Keratinocyte (primary cell): ENCODE results near the gene ROCK1. TPM values are rescaled to one million over a fixed set of nuclear protein-coding genes. Genes with fewer than 3 reads are reported as not detected.

Source experiments
- DNase-seq: peaks from one replicate; pipeline ENCODE4 v3.0.0-alpha.2; 2011; ENCODE audit warnings: low read depth, missing footprints, low spot score
- FAIRE-seq: peaks from 2 replicates; lab custom pipeline; 2011; peaks lifted over from hg19 to GRCh38; lab: Jason Lieb, UNC
- H2AFZ ChIP-seq: 2 replicates; pipeline ENCODE4 v1.6.0; 2012; ENCODE audit warnings: low read length, control low read depth, inconsistent platforms; ENCODE audit not compliant: control insufficient read depth
- H3K27ac ChIP-seq: 2 replicates; pipeline ENCODE4 v1.5.1; 2011; ENCODE audit warnings: low read length; ENCODE audit not compliant: control insufficient read depth, insufficient read depth
- H3K27me3 ChIP-seq: 3 replicates; pipeline ENCODE4 v1.6.0; 2011; ENCODE audit warnings: low read length; ENCODE audit not compliant: control insufficient read depth, insufficient read depth; ENCODE audit errors: extremely low read depth
- H3K36me3 ChIP-seq, 2 experiments: 2 replicates in 1 of 2; 3 replicates in 1 of 2; pipeline ENCODE4 v1.5.1; 2011; ENCODE audit warnings: low read length in 2 of 2, mild to moderate bottlenecking in 1 of 2; ENCODE audit not compliant: control insufficient read depth in 2 of 2, insufficient read depth in 2 of 2; ENCODE audit errors: extremely low read depth in 1 of 2
- H3K4me1 ChIP-seq: 3 replicates; pipeline ENCODE4 v1.5.1; 2011; ENCODE audit warnings: low read length; ENCODE audit not compliant: control insufficient read depth, insufficient read depth; ENCODE audit errors: extremely low read depth
- H3K4me2 ChIP-seq: 3 replicates; pipeline ENCODE4 v1.6.0; 2011; ENCODE audit warnings: low read depth, low read length; ENCODE audit not compliant: control insufficient read depth, insufficient read depth; ENCODE audit errors: extremely low read depth
- H3K4me3 ChIP-seq, 3 experiments: fragments of 200-600 bp in 1 of 3; sonication (generic) in 1 of 3; 2 replicates in 2 of 3; 3 replicates in 1 of 3; pipeline ENCODE4 v1.5.1; 2011 to 2016; ENCODE audit warnings: low read length in 3 of 3, mild to moderate bottlenecking in 3 of 3, control low read depth in 2 of 3, inconsistent platforms in 1 of 3, low read depth in 1 of 3, mixed read lengths in 1 of 3, mixed run types in 1 of 3, moderate library complexity in 1 of 3; ENCODE audit not compliant: control insufficient read depth in 2 of 3, insufficient read depth in 2 of 3; ENCODE audit errors: extremely low read depth in 1 of 3
- H3K79me2 ChIP-seq: 2 replicates; pipeline ENCODE4 v1.6.0; 2012; ENCODE audit warnings: low read length; ENCODE audit not compliant: control insufficient read depth, insufficient read depth
- H3K9ac ChIP-seq: 3 replicates; pipeline ENCODE4 v1.6.0; 2011; ENCODE audit warnings: low read length; ENCODE audit not compliant: control insufficient read depth, insufficient read depth; ENCODE audit errors: extremely low read depth
- H3K9me1 ChIP-seq: 3 replicates; pipeline ENCODE4 v1.6.0; 2011; ENCODE audit warnings: low read length; ENCODE audit not compliant: control insufficient read depth, insufficient read depth; ENCODE audit errors: extremely low read depth
- H3K9me3 ChIP-seq: 2 replicates; pipeline ENCODE4 v1.5.1; 2012; ENCODE audit warnings: low read depth, low read length; ENCODE audit not compliant: control insufficient read depth
- H4K20me1 ChIP-seq: 3 replicates; pipeline ENCODE4 v1.6.0; 2011; ENCODE audit warnings: low read length; ENCODE audit not compliant: control insufficient read depth, insufficient read depth; ENCODE audit errors: extremely low read depth
- CTCF ChIP-seq, 3 experiments: IDR thresholded peaks in 1 of 3; conservative IDR thresholded peaks in 1 of 3; optimal IDR thresholded peaks in 1 of 3; 2 replicates in 2 of 3; 3 replicates in 1 of 3; pipeline versions ENCODE3 to v1.5.1; 2011; ENCODE audit warnings: low read length in 3 of 3, mild to moderate bottlenecking in 3 of 3, moderate library complexity in 2 of 3, control low read depth in 1 of 3, inconsistent platforms in 1 of 3; ENCODE audit not compliant: insufficient read depth in 2 of 3; ENCODE audit errors: extremely low read depth in 1 of 3
- EZH2 ChIP-seq: IDR thresholded peaks from one replicate; pipeline ENCODE4 v1.6.1; 2012; ENCODE audit warnings: inconsistent platforms, mild to moderate bottlenecking, low read length, moderate library complexity
- dilution Hi-C: fragments of 300-500 bp; cut with MboI; formaldehyde crosslinking; loops from one replicate; pipeline ENCODE4 v1.7.0; 2020; ENCODE audit warnings: low sequenced_read_pairs; ENCODE audit not compliant: extremely low pct_ligation_motif_present
- polyA plus RNA-seq, 5 experiments: library from polyadenylated mRNA; depleted of rRNA in 3 of 5; stranded (reverse) in 3 of 5; stranded (forward) in 1 of 5; unstranded in 1 of 5; fragments of >200 nt; gene quantifications; 1 replicate in 1 of 5; 2 replicates in 3 of 5; 3 replicates in 1 of 5; pipeline versions ENCODE4 v1.2.1 to v1.2.3, GENCODE V29; 2011 to 2012; ENCODE audit warnings: missing spikeins in 2 of 5, low read depth in 1 of 5, low replicate concordance in 1 of 5

The ROCK1 gene
- polyA plus RNA-seq, 1 donor (not counting 4 experiments of a cell fraction or from before 2014, with no cell fraction given), result 25.9 TPM

- TF ChIP-seq CTCF (optimal IDR thresholded peaks at IDR 0.05 in 1 of 3, IDR thresholded peaks at IDR 0.05 in 1 of 3, conservative IDR thresholded peaks at IDR 0.05 in 1 of 3; ENCODE audit: extremely low read depth in 1 of 3, insufficient read depth in 2 of 3, low read length in 3 of 3) (no peak), EZH2 (no peak)
- peaks cover 25% of the 10 kb centered on the region for H4K20me1 ChIP-seq
- dilution Hi-C loops, result no loop called here
Measured at GRCh38 chr18:21073180-21073579, 38.4 kb downstream of the ROCK1 start.

GRCh38 chr18:21071071-21071470, 40.5 kb downstream of the ROCK1 start:
- DNase-seq (no peak), FAIRE-seq (no peak)
- Histone ChIP-seq H3K4me2 (no peak overlapping the region), H3K9me1 (peaks cover 2% of the 10 kb centered on the region), H2AFZ (no peak overlapping the region), H3K9me3 (no peaks in the 10 kb centered on the region), H3K79me2 (peaks cover 62% of the 10 kb centered on the region), H4K20me1 (peaks cover 23% of the 10 kb centered on the region), H3K36me3 (no peaks in the 10 kb centered on the region), H3K4me1 (peaks cover 15% of the 10 kb centered on the region), H3K9ac (no peak overlapping the region), H3K27ac (no peak overlapping the region), H3K4me3 (no peak overlapping the region), H3K27me3 (no peaks in the 10 kb centered on the region)
- TF ChIP-seq EZH2, result no peak
- TF ChIP-seq CTCF (optimal IDR thresholded peaks at IDR 0.05 in 1 of 3, IDR thresholded peaks at IDR 0.05 in 1 of 3, conservative IDR thresholded peaks at IDR 0.05 in 1 of 3; ENCODE audit: extremely low read depth in 1 of 3, insufficient read depth in 2 of 3, low read length in 3 of 3), result no peak
- dilution Hi-C loops, result no loop called here

More at GRCh38 chr18:21073180-21073579, 38.4 kb downstream of the ROCK1 start:
- H3K4me3 ChIP-seq, result no peak overlapping the region
- H3K4me2 ChIP-seq, result no peak overlapping the region
- H3K36me3 ChIP-seq, result no peaks in the 10 kb centered on the region
- H2AFZ ChIP-seq, result no peak overlapping the region
- no peaks in the 10 kb centered on the region for H3K27me3 ChIP-seq
- H3K79me2 ChIP-seq, result peaks cover 76% of the 10 kb centered on the region
- DNase-seq (no peak), FAIRE-seq (no peak)
- H3K27ac ChIP-seq, result no peak overlapping the region
- H3K9ac ChIP-seq, result no peak overlapping the region
- H3K4me1 ChIP-seq, result peaks cover 15% of the 10 kb centered on the region
- H3K9me3 ChIP-seq, result no peaks in the 10 kb centered on the region
- H3K9me1 ChIP-seq, result peaks cover 2% of the 10 kb centered on the region
